ENCODE results near the gene DENND1B.

GRCh38 chr1:197763307-197763706 lies 12.0 kb downstream of the DENND1B start:
- TF ChIP-seq, protein P1, sequence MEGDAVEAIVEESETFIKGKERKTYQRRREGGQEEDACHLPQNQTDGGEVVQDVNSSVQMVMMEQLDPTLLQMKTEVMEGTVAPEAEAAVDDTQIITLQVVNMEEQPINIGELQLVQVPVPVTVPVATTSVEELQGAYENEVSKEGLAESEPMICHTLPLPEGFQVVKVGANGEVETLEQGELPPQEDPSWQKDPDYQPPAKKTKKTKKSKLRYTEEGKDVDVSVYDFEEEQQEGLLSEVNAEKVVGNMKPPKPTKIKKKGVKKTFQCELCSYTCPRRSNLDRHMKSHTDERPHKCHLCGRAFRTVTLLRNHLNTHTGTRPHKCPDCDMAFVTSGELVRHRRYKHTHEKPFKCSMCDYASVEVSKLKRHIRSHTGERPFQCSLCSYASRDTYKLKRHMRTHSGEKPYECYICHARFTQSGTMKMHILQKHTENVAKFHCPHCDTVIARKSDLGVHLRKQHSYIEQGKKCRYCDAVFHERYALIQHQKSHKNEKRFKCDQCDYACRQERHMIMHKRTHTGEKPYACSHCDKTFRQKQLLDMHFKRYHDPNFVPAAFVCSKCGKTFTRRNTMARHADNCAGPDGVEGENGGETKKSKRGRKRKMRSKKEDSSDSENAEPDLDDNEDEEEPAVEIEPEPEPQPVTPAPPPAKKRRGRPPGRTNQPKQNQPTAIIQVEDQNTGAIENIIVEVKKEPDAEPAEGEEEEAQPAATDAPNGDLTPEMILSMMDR (IDR thresholded peaks at IDR 0.05), result no peak
- no peak for TF ChIP-seq POLR2A (IDR thresholded peaks at IDR 0.05)

Data from testis (tissue), 2 donors.